SK-N-SH treated with all-trans-retinoic acid at 6 μM for 48 hours (cell line): ENCODE data around the gene CALHM6.

ENCODE experiments used
- ATAC-seq: fragments of 200-7000 bp; cut with Tn5 transposase; 3 replicates; pipeline ENCODE4 v1.9.1; 2020; ENCODE audit warnings: mild to moderate bottlenecking, moderate library complexity
- ARNTL ChIP-seq: fragments of 450-650 bp; formaldehyde crosslinking; IDR thresholded peaks from 2 replicates; pipeline ENCODE4 v1.5.0; 2020; ENCODE audit warnings: low read depth, mild to moderate bottlenecking, moderate library complexity, borderline replicate concordance
- BACH2 ChIP-seq: fragments of 250-450 bp; sonication (Bioruptor Pico); IDR thresholded peaks from 2 replicates; pipeline ENCODE4 v1.9.0; 2021; ENCODE audit warnings: mild to moderate bottlenecking, borderline replicate concordance
- CREB5 ChIP-seq: fragments of 250-450 bp; sonication (Bioruptor Pico); IDR thresholded peaks from 2 replicates; pipeline ENCODE4 v1.5.1; 2020; ENCODE audit warnings: low read depth, mild to moderate bottlenecking, moderate library complexity
- GLIS3 ChIP-seq: fragments of 250-450 bp; sonication (Bioruptor Pico); IDR thresholded peaks from 2 replicates; pipeline ENCODE4 v1.5.0; 2020; ENCODE audit warnings: mild to moderate bottlenecking, moderate library complexity
- ISL1 ChIP-seq: fragments of 250-450 bp; sonication (Bioruptor Pico); IDR thresholded peaks from 2 replicates; pipeline ENCODE4 v2.1.2; 2022; ENCODE audit warnings: mild to moderate bottlenecking, moderate library complexity
- OSR1 ChIP-seq: fragments of 250-450 bp; sonication (Bioruptor Pico); IDR thresholded peaks from 2 replicates; pipeline ENCODE4 v1.8.0; 2022; ENCODE audit warnings: moderate library complexity, mild to moderate bottlenecking, inconsistent platforms
- PATZ1 ChIP-seq: fragments of 250-450 bp; sonication (Bioruptor Pico); IDR thresholded peaks from 2 replicates; pipeline ENCODE4 v1.8.0; 2020; ENCODE audit warnings: mild to moderate bottlenecking, moderate library complexity, borderline replicate concordance
- POU6F1 ChIP-seq: fragments of 250-450 bp; sonication (Bioruptor Pico); IDR thresholded peaks from 2 replicates; pipeline ENCODE4 v1.8.0; 2021; ENCODE audit warnings: low read depth, mild to moderate bottlenecking, moderate library complexity, borderline replicate concordance
- PPARA ChIP-seq: fragments of 250-450 bp; sonication (Bioruptor Pico); IDR thresholded peaks from 2 replicates; pipeline ENCODE4 v1.5.0; 2020; ENCODE audit warnings: mild to moderate bottlenecking, borderline replicate concordance
- RARB ChIP-seq: fragments of 250-450 bp; sonication (Bioruptor Pico); IDR thresholded peaks from 2 replicates; pipeline ENCODE4 v1.8.0; 2021; ENCODE audit warnings: mild to moderate bottlenecking, moderate library complexity
- SNAI2 ChIP-seq: fragments of 250-450 bp; sonication (Bioruptor Pico); IDR thresholded peaks from 2 replicates; pipeline ENCODE4 v1.5.0; 2020; ENCODE audit warnings: mild to moderate bottlenecking, moderate library complexity
- TCF4 ChIP-seq: fragments of 250-450 bp; sonication (Bioruptor Pico); IDR thresholded peaks from 2 replicates; pipeline ENCODE4 v1.8.0; 2021; ENCODE audit warnings: mild to moderate bottlenecking, moderate library complexity, borderline replicate concordance
- TOX ChIP-seq: fragments of 250-450 bp; sonication (Bioruptor Pico); IDR thresholded peaks from 2 replicates; pipeline ENCODE4 v1.8.0; 2021; ENCODE audit warnings: mild to moderate bottlenecking, moderate library complexity, borderline replicate concordance
- TSHZ2 ChIP-seq: fragments of 250-450 bp; sonication (Bioruptor Pico); IDR thresholded peaks from 2 replicates; pipeline ENCODE4 v1.5.0; 2020; ENCODE audit warnings: mild to moderate bottlenecking, moderate library complexity
- ZC3H10 ChIP-seq: fragments of 250-450 bp; sonication (Bioruptor Pico); IDR thresholded peaks from 2 replicates; pipeline ENCODE4 v1.5.1; 2021; ENCODE audit warnings: mild to moderate bottlenecking, moderate library complexity
- ZFP3 ChIP-seq: fragments of 250-450 bp; sonication (Bioruptor Pico); IDR thresholded peaks from 2 replicates; pipeline ENCODE4 v1.5.0; 2020; ENCODE audit warnings: mild to moderate bottlenecking, moderate library complexity
- ZFP30 ChIP-seq: fragments of 450-650 bp; formaldehyde crosslinking; IDR thresholded peaks from 2 replicates; pipeline ENCODE4 v1.5.0; 2022; ENCODE audit warnings: mild to moderate bottlenecking, moderate library complexity
- ZNF565 ChIP-seq: fragments of 450-650 bp; formaldehyde crosslinking; conservative IDR thresholded peaks from 2 replicates; pipeline ENCODE4 v1.5.0; 2020; ENCODE audit warnings: low read depth, mild to moderate bottlenecking, moderate library complexity
- ZNF70 ChIP-seq: fragments of 450-650 bp; formaldehyde crosslinking; IDR thresholded peaks from 2 replicates; pipeline ENCODE4 v1.5.0; 2020; ENCODE audit warnings: mild to moderate bottlenecking, moderate library complexity
- ZNF8 ChIP-seq: fragments of 450-650 bp; formaldehyde crosslinking; IDR thresholded peaks from 2 replicates; pipeline ENCODE4 v1.5.0; 2020; ENCODE audit warnings: mild to moderate bottlenecking, moderate library complexity

CALHM6 gene

GRCh38 chr6:116447052-116447451 lies 14.1 kb upstream of the CALHM6 start:
- TF ChIP-seq ISL1 (CRISPR knock-in tag) (no peak), ZNF565 (no peak), GLIS3 (CRISPR knock-in tag) (no peak), ZFP3 (CRISPR knock-in tag) (no peak), CREB5 (CRISPR knock-in tag) (no peak), ZFP30 (CRISPR knock-in tag) (no peak), TSHZ2 (CRISPR knock-in tag) (no peak), ZC3H10 (CRISPR knock-in tag) (no peak), SNAI2 (CRISPR knock-in tag) (no peak), TOX (CRISPR knock-in tag) (no peak), POU6F1 (CRISPR knock-in tag) (no peak), PATZ1 (CRISPR knock-in tag) (no peak), OSR1 (CRISPR knock-in tag) (no peak), PPARA (CRISPR knock-in tag) (no peak), ZNF70 (CRISPR knock-in tag) (no peak), RARB (CRISPR knock-in tag) (no peak)
- ATAC-seq: no peak

- peak; percentile 73 for ATAC-seq
- TF ChIP-seq GLIS3 (CRISPR knock-in tag) (no peak), ZNF70 (CRISPR knock-in tag) (no peak), ARNTL (CRISPR knock-in tag) (no peak), ZC3H10 (CRISPR knock-in tag) (no peak), ZFP3 (CRISPR knock-in tag) (no peak), BACH2 (CRISPR knock-in tag) (no peak), ZNF8 (CRISPR knock-in tag) (no peak), POU6F1 (CRISPR knock-in tag) (no peak), SNAI2 (CRISPR knock-in tag) (no peak)
These were observed 13.6 kb upstream of the CALHM6 start for GRCh38 chr6:116447496-116448011.

GRCh38 chr6:116449565-116449964 lies 11.6 kb upstream of the CALHM6 start:
- ATAC-seq: no peak
- TF ChIP-seq TCF4 (CRISPR knock-in tag): no peak
